ENCODE measurements around the gene LRMDA.

- TF ChIP-seq EZH2 (IDR thresholded peaks at IDR 0.05; ENCODE audit: borderline replicate concordance, low read depth, low read length, severe bottlenecking) (no peak), POLR2AphosphoS5 (IDR thresholded peaks at IDR 0.05; ENCODE audit: insufficient read depth, low read depth, low read length) (no peak), JUN (IDR thresholded peaks at IDR 0.05; ENCODE audit: borderline replicate concordance, insufficient read depth, insufficient read length, low read depth) (no peak)
- TF ChIP-seq, protein P1, sequence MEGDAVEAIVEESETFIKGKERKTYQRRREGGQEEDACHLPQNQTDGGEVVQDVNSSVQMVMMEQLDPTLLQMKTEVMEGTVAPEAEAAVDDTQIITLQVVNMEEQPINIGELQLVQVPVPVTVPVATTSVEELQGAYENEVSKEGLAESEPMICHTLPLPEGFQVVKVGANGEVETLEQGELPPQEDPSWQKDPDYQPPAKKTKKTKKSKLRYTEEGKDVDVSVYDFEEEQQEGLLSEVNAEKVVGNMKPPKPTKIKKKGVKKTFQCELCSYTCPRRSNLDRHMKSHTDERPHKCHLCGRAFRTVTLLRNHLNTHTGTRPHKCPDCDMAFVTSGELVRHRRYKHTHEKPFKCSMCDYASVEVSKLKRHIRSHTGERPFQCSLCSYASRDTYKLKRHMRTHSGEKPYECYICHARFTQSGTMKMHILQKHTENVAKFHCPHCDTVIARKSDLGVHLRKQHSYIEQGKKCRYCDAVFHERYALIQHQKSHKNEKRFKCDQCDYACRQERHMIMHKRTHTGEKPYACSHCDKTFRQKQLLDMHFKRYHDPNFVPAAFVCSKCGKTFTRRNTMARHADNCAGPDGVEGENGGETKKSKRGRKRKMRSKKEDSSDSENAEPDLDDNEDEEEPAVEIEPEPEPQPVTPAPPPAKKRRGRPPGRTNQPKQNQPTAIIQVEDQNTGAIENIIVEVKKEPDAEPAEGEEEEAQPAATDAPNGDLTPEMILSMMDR (IDR thresholded peaks at IDR 0.05; ENCODE audit: extremely low read depth in 1 of 2, insufficient read depth in 1 of 2, low read depth in 1 of 2, low read length in 2 of 2): no peak
Observed at GRCh38 chr10:76397181-76398042, 966.0 kb downstream of the LRMDA start.
